B cell (primary cell): ENCODE results near the gene ADARB2. TPM values are rescaled to one million over a fixed set of nuclear protein-coding genes. Genes with fewer than 3 reads are reported as not detected.

Source experiments
- ATAC-seq: fragments of 200-7000 bp; cut with Tn5 transposase; one replicate; pipeline ENCODE4 v1.10.0; 2021; ENCODE audit warnings: low read depth, mild to moderate bottlenecking, moderate number of reproducible peaks, moderate library complexity
- CTCF ChIA-PET: fragments of 350-600 bp; sonication (Branson Sonifier 250); formaldehyde crosslinking; loops from one replicate; lab custom pipeline; 2021; ENCODE audit warnings: antibody characterized with exemption, inconsistent platforms; lab: Charles Lee
- POLR2A ChIA-PET: fragments of 350-600 bp; sonication (Branson Sonifier 250); formaldehyde crosslinking; loops from one replicate; lab custom pipeline; 2021; ENCODE audit warnings: antibody characterized with exemption; lab: Charles Lee
- DNase-seq: peaks from one replicate; pipeline ENCODE4 v3.0.0; 2013
- H2AFZ ChIP-seq: 2 replicates; pipeline ENCODE4 v1.6.1; 2012; ENCODE audit warnings: mild to moderate bottlenecking, low read depth, low read length; ENCODE audit not compliant: insufficient read depth, poor library complexity, severe bottlenecking
- H3K27ac ChIP-seq, 2 donors: 1 replicate in 1 of 2; 2 replicates in 1 of 2; pipeline ENCODE4 v1.5.1; 2012 to 2013; ENCODE audit warnings: low read length in 2 of 2, mild to moderate bottlenecking in 2 of 2, moderate library complexity in 1 of 2
- H3K27me3 ChIP-seq, 4 experiments: fragments of 200-600 bp in 1 of 4; sonication (generic) in 1 of 4; replicated peaks in 1 of 4; 1 replicate in 2 of 4; 2 replicates in 2 of 4; pipeline versions ENCODE4 v1.6.1 to v1.7.0; 2013 to 2016; ENCODE audit warnings: low read length in 3 of 4, mild to moderate bottlenecking in 2 of 4, mixed read lengths in 1 of 4, moderate library complexity in 1 of 4; ENCODE audit not compliant: insufficient read depth in 4 of 4, control insufficient read depth in 3 of 4; ENCODE audit errors: control extremely low read depth in 1 of 4
- H3K36me3 ChIP-seq, 2 experiments: replicated peaks in 1 of 2; 1 replicate in 1 of 2; 2 replicates in 1 of 2; pipeline versions ENCODE4 v1.6.1 to v1.7.1; 2013; ENCODE audit warnings: low read length in 1 of 2; ENCODE audit not compliant: insufficient read depth in 2 of 2, control insufficient read depth in 1 of 2; ENCODE audit errors: control extremely low read depth in 1 of 2, extremely low read depth in 1 of 2
- H3K4me1 ChIP-seq, 2 donors: fragments of 200-600 bp in 1 of 2; sonication (generic) in 1 of 2; 1 replicate in 1 of 2; 2 replicates in 1 of 2; pipeline versions ENCODE4 v1.5.1 to v1.6.1; 2013 to 2017; ENCODE audit warnings: low read length in 2 of 2; ENCODE audit not compliant: control insufficient read depth in 2 of 2, insufficient read depth in 2 of 2
- H3K4me2 ChIP-seq: replicated peaks from 2 replicates; pipeline ENCODE3; 2012; ENCODE audit warnings: mild to moderate bottlenecking, low read depth, low read length; ENCODE audit not compliant: poor library complexity, severe bottlenecking
- H3K4me3 ChIP-seq, 5 experiments: fragments of 200-600 bp in 1 of 5; sonication (generic) in 1 of 5; 1 replicate in 3 of 5; 2 replicates in 2 of 5; pipeline versions ENCODE4 v1.5.1 to v1.7.0; 2011 to 2016; ENCODE audit warnings: low read length in 4 of 5, mild to moderate bottlenecking in 4 of 5, low read depth in 2 of 5, control low read depth in 1 of 5, moderate library complexity in 1 of 5; ENCODE audit not compliant: insufficient read depth in 1 of 5; ENCODE audit errors: control extremely low read depth in 1 of 5, extremely low read depth in 1 of 5
- H3K79me2 ChIP-seq: fragments of 200-600 bp; sonication (generic); one replicate; pipeline ENCODE4 v1.6.0; 2016; ENCODE audit warnings: low read length; ENCODE audit not compliant: control insufficient read depth, insufficient read depth
- H3K9ac ChIP-seq: fragments of 200-600 bp; sonication (generic); 2 replicates; pipeline ENCODE4 v1.6.1; 2017; ENCODE audit warnings: mild to moderate bottlenecking, low read length, moderate library complexity
- H3K9me3 ChIP-seq, 3 donors: one replicate each; pipeline versions ENCODE4 v1.6.1 to v1.7.1; 2013; ENCODE audit warnings: low read length in 2 of 3; ENCODE audit not compliant: control insufficient read depth in 2 of 3, insufficient read depth in 1 of 3; ENCODE audit errors: control extremely low read depth in 1 of 3
- H4K20me1 ChIP-seq: 2 replicates; pipeline ENCODE4 v1.6.0; 2012; ENCODE audit warnings: mild to moderate bottlenecking, low read length; ENCODE audit not compliant: insufficient read depth, control insufficient read depth, poor library complexity, severe bottlenecking
- H3K27ac Mint-ChIP-seq: one replicate; pipeline ENCODE4 v1.8.0; 2021; ENCODE audit warnings: mixed read lengths
- H3K27me3 Mint-ChIP-seq: one replicate; pipeline ENCODE4 v1.8.0; 2021; ENCODE audit warnings: mixed read lengths
- H3K4me1 Mint-ChIP-seq: one replicate; pipeline ENCODE4 v1.8.0; 2021; ENCODE audit warnings: mixed read lengths
- H3K4me3 Mint-ChIP-seq: one replicate; pipeline ENCODE4 v1.8.0; 2021; ENCODE audit warnings: mixed read lengths
- H3K9me3 Mint-ChIP-seq: one replicate; pipeline ENCODE4 v1.8.0; 2022; ENCODE audit warnings: mixed read lengths; ENCODE audit not compliant: insufficient read depth
- CTCF ChIP-seq: fragments of 200-600 bp; IDR thresholded peaks from one replicate; pipeline ENCODE4 v1.8.0; 2022; ENCODE audit warnings: antibody characterized with exemption, mild to moderate bottlenecking
- EZH2 ChIP-seq: IDR thresholded peaks from 2 replicates; pipeline ENCODE4 v1.6.1; 2012; ENCODE audit warnings: borderline replicate concordance, low read depth, mild to moderate bottlenecking, moderate library complexity, low read length; ENCODE audit not compliant: insufficient read depth, poor library complexity, severe bottlenecking
- WGBS: methylation state at CpG from one replicate; pipeline ENCODE4 v1.1.5; 2013; ENCODE audit warnings: missing lambda C conversion rate; ENCODE audit not compliant: insufficient coverage; 5-methylcytosine and 5-hydroxymethylcytosine counted together
- intact Hi-C: fragments of 100-400 bp; cut with micrococcal nuclease; formaldehyde crosslinking; loops from one replicate; pipeline ENCODE4 v1.10.0; 2022
- polyA plus RNA-seq: library from polyadenylated mRNA; depleted of rRNA; stranded (reverse); fragments of >200 nt; gene quantifications from 2 replicates; pipeline ENCODE4 v1.2.3, GENCODE V29; 2012
- total RNA-seq, 2 donors: library from RNA; stranded (reverse); fragments of 120-200 nt in 1 of 2; gene quantifications; 1 replicate in 1 of 2; 2 replicates in 1 of 2; pipeline versions ENCODE4 v1.2.3 to v1.2.4, GENCODE V29; 2013 to 2022

Gene ADARB2
- total and polyA plus RNA-seq, 2 donors (not counting 1 experiment from before 2014, with no cell fraction given), result 0.13 to 0.96 TPM

GRCh38 chr10:1488970-1489548 lies 248.3 kb downstream of the ADARB2 start:
- Histone ChIP-seq H3K4me3 (peak overlapping the region in 2 of 5 experiments; percentile 10 to 38), H3K79me2 (no peaks in the 10 kb centered on the region), H3K4me1 (peaks cover 64 to 70% of the 10 kb centered on the region in 2 donors), H3K4me2 (peak overlapping the region; percentile 56), H4K20me1 (no peaks in the 10 kb centered on the region), H3K9me3 (no peaks in the 10 kb centered on the region), H3K9ac (no peak overlapping the region), H3K36me3 (no peaks in the 10 kb centered on the region), H3K27me3 (no peaks in the 10 kb centered on the region), H3K27ac (peak overlapping the region; percentile 40 to 73), H2AFZ (no peak overlapping the region)
- H3K4me1 Mint-ChIP-seq, result peaks cover 63% of the 10 kb centered on the region
- peak; percentile 87 for DNase-seq
- H3K4me3 Mint-ChIP-seq, result peak overlapping the region; percentile 78
- ChIA-PET POLR2A (interaction anchor here (0.6 to 1.5 kb wide), 5 partner anchors 15 to 245 kb away, joined by 3 to 4 read pairs (median 4); no protein-coding TSS in a partner anchor), CTCF (interaction anchor here (0.9 to 1.7 kb wide), 4 partner anchors 24 to 154 kb away, joined by 3 to 6 read pairs (median 6); no protein-coding TSS in a partner anchor)
- no peaks in the 10 kb centered on the region for H3K9me3 Mint-ChIP-seq
- H3K27me3 Mint-ChIP-seq, result no peaks in the 10 kb centered on the region
- peak overlapping the region; percentile 90 for H3K27ac Mint-ChIP-seq
- intact Hi-C loops, result loop anchor here (1.0 kb wide), 7 partner anchors 24 to 248 kb away; partner anchors contain the start of gene ADARB2
- WGBS, result 41% methylated on average over 19 of the region's 20 CpGs
- peak; percentile 87 for ATAC-seq
- no peak for TF ChIP-seq EZH2
- peak; percentile 29 for TF ChIP-seq CTCF
